Sigmoid colon (tissue), 7 donors: ENCODE data around the gene MAU2. TPM values are rescaled to one million over a fixed set of nuclear protein-coding genes. Genes with fewer than 3 reads are reported as not detected.

Source experiments
- DNase-seq: peaks from one replicate; pipeline ENCODE4 v3.0.0-alpha.2; 2019
- H3K27ac ChIP-seq, 4 donors: fragments of 200-600 bp; sonication (generic); one replicate each; pipeline ENCODE4 v1.5.1; 2016 to 2019; ENCODE audit warnings: mild to moderate bottlenecking in 1 of 4
- H3K27me3 ChIP-seq, 3 donors: fragments of 200-600 bp; sonication (generic); one replicate each; pipeline ENCODE4 v1.5.1; 2019; ENCODE audit warnings: mild to moderate bottlenecking in 1 of 3
- H3K36me3 ChIP-seq, 4 donors: fragments of 200-600 bp; sonication (generic); one replicate each; pipeline ENCODE4 v1.5.1; 2016 to 2019
- H3K4me1 ChIP-seq, 4 donors: fragments of 200-600 bp; sonication (generic); one replicate each; pipeline ENCODE4 v1.5.1; 2017 to 2019
- H3K4me3 ChIP-seq, 4 donors: fragments of 200-600 bp; sonication (generic); one replicate each; pipeline ENCODE4 v1.5.1; 2017 to 2019; ENCODE audit warnings: mild to moderate bottlenecking in 2 of 4, moderate library complexity in 1 of 4
- H3K9me3 ChIP-seq, 4 donors: fragments of 200-600 bp in 3 of 4; sonication (generic) in 3 of 4; one replicate each; pipeline versions ENCODE4 v1.5.1 to v1.6.1; 2013 to 2019
- CTCF ChIP-seq, 4 experiments: fragments of 450-650 bp in 3 of 4; fragments of 200-600 bp in 1 of 4; IDR thresholded peaks; one replicate each; pipeline ENCODE4 v1.5.1; 2016 to 2019; ENCODE audit warnings: antibody characterized with exemption in 4 of 4, mild to moderate bottlenecking in 3 of 4, moderate library complexity in 2 of 4
- EP300 ChIP-seq, 4 donors: sonication (generic); formaldehyde crosslinking; IDR thresholded peaks; one replicate each; pipeline ENCODE4 v1.6.1; 2017; ENCODE audit warnings: antibody characterized with exemption in 4 of 4
- POLR2A ChIP-seq, 2 donors: fragments of 450-650 bp; IDR thresholded peaks; one replicate each; pipeline ENCODE4 v1.6.1; 2016; ENCODE audit warnings: antibody characterized with exemption in 2 of 2, mild to moderate bottlenecking in 2 of 2, moderate library complexity in 2 of 2
- POLR2AphosphoS5 ChIP-seq, 4 donors: sonication (generic); formaldehyde crosslinking; IDR thresholded peaks; one replicate each; pipeline ENCODE4 v1.6.1; 2017; ENCODE audit warnings: antibody characterized with exemption in 4 of 4
- WGBS, 2 donors: extraction: QIAGEN DNeasy Blood & Tissue Kit; methylation state at CpG; one replicate each; pipeline ENCODE4 v1.1.7; 2013; 5-methylcytosine and 5-hydroxymethylcytosine counted together
- intact Hi-C: fragments of 100-400 bp; cut with DNase I; formaldehyde crosslinking; loops from one replicate; pipeline ENCODE4 v1.15.1; 2023
- polyA plus RNA-seq, 3 donors: library from polyadenylated mRNA; stranded (reverse); fragments of 200-250 nt; gene quantifications; one replicate each; pipeline ENCODE4 v1.2.3, GENCODE V29; 2013
- total RNA-seq, 4 donors: library from RNA; depleted of rRNA; stranded (reverse); fragments of >200 nt; gene quantifications; one replicate each; pipeline ENCODE4 v1.1.0, GENCODE V29; 2016
- donor health status: healthy with polysubstance abuse.
- donor health status: Bipolar disorder and iron deficiency.
- donor health status: healthy.

MAU2 gene
- 10 to 100 TPM; 31.0 to 94.4 (median 44.3) TPM for total RNA-seq
- 10 to 100 TPM in 2 of 3 donors, 1 to 10 TPM in 1; 7.8 to 33.3 (median 10.2) TPM for polyA plus RNA-seq

- H3K4me1 ChIP-seq, result peaks cover 0 to 51% (median 34%) of the 10 kb centered on the region in 4 donors
- H3K9me3 ChIP-seq, result no peaks in the 10 kb centered on the region
- TF ChIP-seq CTCF (IDR thresholded peaks at IDR 0.05) (peak in 3 of 4 experiments; percentile 27 to 43 (median 42)), EP300 (IDR thresholded peaks at IDR 0.05) (no peak), POLR2AphosphoS5 (IDR thresholded peaks at IDR 0.05) (peak; percentile 53 to 77 (median 68)), POLR2A (IDR thresholded peaks at IDR 0.05) (no peak)
- peak; percentile 92 for DNase-seq
- peak within 1 kb of the TSS; percentile 86 to 94 (median 92) for H3K27ac ChIP-seq
- WGBS, 2 donors, result 0% methylated on average over 67 of the region's 67 CpGs
- peak within 1 kb of the TSS; percentile 86 to 100 (median 100) for H3K4me3 ChIP-seq
- H3K36me3 ChIP-seq, result peaks cover 15 to 33% (median 22%) of the 10 kb centered on the region in 4 donors
- no peaks in the 10 kb centered on the region for H3K27me3 ChIP-seq
- intact Hi-C loops, result loop anchor here (1.0 to 5.0 kb wide), 2 partner anchors 37 to 128 kb away; partner anchors contain the start of genes BORCS8 and RFXANK
Measured at GRCh38 chr19:19320361-19321140, at the start of gene MAU2, which contains the start of gene SUGP1. Gene MAU2 (plus strand): TSS chr19:19320829. CDS start chr19:19320860, 31 bp downstream. Gene SUGP1 (minus strand): TSS chr19:19320509. CDS start chr19:19320496, 13 bp downstream.

- H3K36me3 ChIP-seq, result peaks cover 9 to 17% (median 14%) of the 10 kb centered on the region in 4 donors
- H3K4me1 ChIP-seq, result peaks cover 0 to 12% (median 9%) of the 10 kb centered on the region in 4 donors
- no peak overlapping the region for H3K4me3 ChIP-seq
- intact Hi-C loops, result no loop called here
- TF ChIP-seq CTCF (IDR thresholded peaks at IDR 0.05), result no peak
- no peak for TF ChIP-seq POLR2AphosphoS5 (IDR thresholded peaks at IDR 0.05)
- TF ChIP-seq EP300 (IDR thresholded peaks at IDR 0.05), result no peak
- TF ChIP-seq POLR2A (IDR thresholded peaks at IDR 0.05), result no peak
- peaks cover 0 to 18% (median 16%) of the 10 kb centered on the region in 3 donors for H3K27me3 ChIP-seq
- no peaks in the 10 kb centered on the region for H3K9me3 ChIP-seq
- no peak for DNase-seq
- WGBS, 2 donors, result 79 to 89% methylated on average over 8 of the region's 8 CpGs
- no peak overlapping the region for H3K27ac ChIP-seq
Measured at GRCh38 chr19:19271828-19272599, 48.6 kb upstream of the MAU2 start.

- Histone ChIP-seq H3K27me3 (peaks cover 0 to 18% (median 16%) of the 10 kb centered on the region in 3 donors), H3K36me3 (peaks cover 25 to 38% (median 28%) of the 10 kb centered on the region in 4 donors), H3K27ac (no peak overlapping the region), H3K4me1 (peaks cover 0 to 12% (median 9%) of the 10 kb centered on the region in 4 donors), H3K4me3 (no peak overlapping the region), H3K9me3 (no peaks in the 10 kb centered on the region)
- TF ChIP-seq POLR2AphosphoS5 (IDR thresholded peaks at IDR 0.05) (no peak), POLR2A (IDR thresholded peaks at IDR 0.05) (no peak), EP300 (IDR thresholded peaks at IDR 0.05) (no peak), CTCF (IDR thresholded peaks at IDR 0.05) (no peak)
- intact Hi-C loops, result no loop called here
- DNase-seq, result no peak
- 88 to 89% methylated on average over 8 of the region's 8 CpGs for WGBS, 2 donors
Measured at GRCh38 chr19:19274146-19274545, 46.5 kb upstream of the MAU2 start.

GRCh38 chr19:19274716-19275565, 45.7 kb upstream of the MAU2 start:
- DNase-seq, result no peak
- Histone ChIP-seq H3K9me3 (no peaks in the 10 kb centered on the region), H3K4me3 (no peak overlapping the region), H3K27me3 (peaks cover 0 to 18% (median 16%) of the 10 kb centered on the region in 3 donors), H3K4me1 (peaks cover 0 to 12% (median 9%) of the 10 kb centered on the region in 4 donors), H3K36me3 (peaks cover 31 to 46% (median 35%) of the 10 kb centered on the region in 4 donors), H3K27ac (no peak overlapping the region)
- intact Hi-C loops, result no loop called here
- 58 to 69% methylated on average over 9 of the region's 9 CpGs for WGBS, 2 donors
- TF ChIP-seq POLR2A (IDR thresholded peaks at IDR 0.05) (no peak), CTCF (IDR thresholded peaks at IDR 0.05) (no peak), EP300 (IDR thresholded peaks at IDR 0.05) (no peak), POLR2AphosphoS5 (IDR thresholded peaks at IDR 0.05) (no peak)
